ENCODE data around the gene SPATA32.
A peak's percentile ranks its signal among the peaks of the same experiment; 100 is the strongest.

SPATA32 gene

DNA sequence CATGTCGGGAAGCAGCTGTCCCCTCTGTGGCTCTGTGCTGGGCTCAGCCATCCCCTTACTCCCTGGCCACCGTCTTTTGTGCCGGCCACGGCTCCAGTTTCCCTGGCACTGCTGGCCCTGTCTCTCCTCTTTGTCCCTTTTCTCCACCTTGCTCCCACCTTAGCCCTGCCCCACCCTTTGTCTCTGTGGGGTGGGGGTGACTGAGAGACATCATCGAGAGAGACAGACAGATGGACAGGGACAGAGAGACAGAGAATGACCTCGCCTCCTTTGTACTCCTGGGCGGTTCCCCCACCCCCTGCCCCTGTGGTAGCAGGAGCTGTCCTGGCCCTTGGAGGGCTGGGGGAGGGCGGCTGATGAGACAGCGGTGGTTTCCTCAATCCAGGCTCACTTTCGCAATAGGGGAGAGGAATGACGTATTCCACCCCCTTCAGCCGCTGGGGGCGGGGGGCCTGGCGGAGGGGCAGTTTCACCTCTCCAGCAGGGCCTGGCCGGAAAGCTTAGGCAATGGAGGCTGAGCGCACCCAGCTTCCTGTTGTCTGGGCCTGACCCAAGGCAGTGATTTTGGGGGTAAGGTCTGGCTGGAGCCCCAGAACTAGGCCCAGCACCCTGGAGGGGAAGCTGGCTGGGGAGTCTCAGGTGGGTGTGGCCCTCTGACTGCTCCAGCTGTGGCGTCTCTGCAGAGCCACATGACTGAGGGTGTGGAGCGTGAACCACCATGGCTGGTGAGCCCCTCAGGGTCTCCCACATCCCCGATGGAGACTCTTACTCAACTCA, 32.9 kb downstream of the SPATA32 start:
- peak; percentile 71 for DNase-seq (ENCODE audit: low spot score)

DNA sequence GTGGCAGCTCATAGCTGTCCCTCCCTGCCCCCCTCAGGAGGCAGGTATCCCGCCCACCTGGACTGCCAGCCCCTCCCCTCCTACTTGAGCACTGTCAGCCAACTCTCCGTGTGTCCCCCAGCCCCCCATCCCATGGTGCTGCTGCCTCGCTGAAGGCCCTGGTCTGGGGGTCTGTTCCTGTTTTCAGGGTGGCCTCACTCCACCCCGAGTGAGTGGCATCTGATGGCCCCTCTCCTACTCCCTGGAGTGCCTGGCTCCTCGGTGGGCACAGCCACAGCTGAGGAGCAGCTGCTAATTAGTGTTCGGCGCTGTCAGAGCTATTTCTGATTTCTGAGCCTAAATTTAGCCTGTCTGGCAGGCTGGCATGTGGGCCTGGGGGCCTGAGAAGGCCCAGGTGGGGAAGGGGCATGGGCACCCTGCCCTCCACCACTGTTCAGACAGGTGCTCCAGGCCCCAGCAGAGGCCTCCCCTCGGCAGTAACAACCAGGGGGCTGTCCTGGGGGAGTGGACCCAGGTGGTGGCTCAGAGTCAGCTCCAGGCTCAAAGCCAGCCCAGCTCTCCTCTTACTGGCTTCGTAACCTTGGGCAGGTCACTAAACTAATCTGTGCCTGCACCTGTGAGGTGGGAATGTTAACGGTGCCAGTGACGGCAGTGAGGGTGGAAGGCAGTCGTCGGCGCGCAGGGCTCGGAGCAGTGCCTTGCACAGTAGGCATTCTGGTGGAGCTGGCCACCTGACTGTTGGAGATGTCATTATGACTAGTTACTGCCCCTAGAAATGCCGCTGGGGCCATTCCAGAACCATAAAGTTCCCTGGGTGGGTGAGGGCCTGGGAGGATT, 33.8 kb downstream of the SPATA32 start:
- DNase-seq (ENCODE audit: low spot score), result no peak

DNA sequence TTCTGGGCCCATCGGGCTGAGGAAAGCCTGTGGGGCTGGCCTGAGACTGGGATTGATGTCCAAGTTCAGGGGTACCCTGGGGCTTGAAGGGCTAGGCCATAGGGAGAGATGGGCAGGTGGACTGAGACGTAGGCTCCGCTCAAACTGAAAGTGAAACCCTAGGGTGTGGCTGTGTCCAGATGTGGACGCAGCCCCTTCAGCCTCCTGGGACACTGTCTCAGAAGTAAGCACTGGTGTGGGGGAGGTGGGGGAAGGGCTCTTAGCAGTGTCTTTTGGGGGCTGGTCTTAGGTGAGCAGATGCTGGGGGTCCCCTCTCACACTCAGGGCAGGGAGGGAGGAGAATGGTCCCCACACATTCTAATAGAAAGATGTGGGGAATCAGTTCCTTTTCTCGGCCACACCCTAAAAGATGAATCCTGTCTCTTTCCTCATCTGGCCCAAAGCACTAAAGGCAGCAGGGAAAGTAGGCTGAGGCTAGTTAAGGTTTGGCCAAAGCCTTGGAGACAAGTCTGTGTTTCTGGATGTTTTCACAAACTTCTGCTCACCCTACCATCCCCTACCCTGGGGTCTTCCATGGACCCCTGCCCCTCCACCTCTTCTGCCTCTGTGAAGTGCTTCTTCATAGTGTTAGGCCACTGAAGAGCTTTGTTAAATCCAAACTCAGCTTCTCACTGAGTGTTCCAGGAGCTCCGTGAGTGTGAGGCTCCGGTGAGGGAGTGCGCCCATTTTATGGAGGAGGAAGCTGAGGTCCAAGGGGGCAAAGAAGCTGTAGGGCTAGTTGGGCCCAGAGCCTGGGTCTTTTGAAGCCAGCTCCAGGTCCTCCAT, 34.6 kb downstream of the SPATA32 start:
- no peak for DNase-seq (ENCODE audit: low spot score)

- no peak for DNase-seq (ENCODE audit: low spot score)
Measured at GRCh38 chr17:45226576-45226975, 35.3 kb downstream of the SPATA32 start.

GRCh38 chr17:45225964-45226530, 35.8 kb downstream of the SPATA32 start:
- DNase-seq (ENCODE audit: low spot score), result no peak

DNA sequence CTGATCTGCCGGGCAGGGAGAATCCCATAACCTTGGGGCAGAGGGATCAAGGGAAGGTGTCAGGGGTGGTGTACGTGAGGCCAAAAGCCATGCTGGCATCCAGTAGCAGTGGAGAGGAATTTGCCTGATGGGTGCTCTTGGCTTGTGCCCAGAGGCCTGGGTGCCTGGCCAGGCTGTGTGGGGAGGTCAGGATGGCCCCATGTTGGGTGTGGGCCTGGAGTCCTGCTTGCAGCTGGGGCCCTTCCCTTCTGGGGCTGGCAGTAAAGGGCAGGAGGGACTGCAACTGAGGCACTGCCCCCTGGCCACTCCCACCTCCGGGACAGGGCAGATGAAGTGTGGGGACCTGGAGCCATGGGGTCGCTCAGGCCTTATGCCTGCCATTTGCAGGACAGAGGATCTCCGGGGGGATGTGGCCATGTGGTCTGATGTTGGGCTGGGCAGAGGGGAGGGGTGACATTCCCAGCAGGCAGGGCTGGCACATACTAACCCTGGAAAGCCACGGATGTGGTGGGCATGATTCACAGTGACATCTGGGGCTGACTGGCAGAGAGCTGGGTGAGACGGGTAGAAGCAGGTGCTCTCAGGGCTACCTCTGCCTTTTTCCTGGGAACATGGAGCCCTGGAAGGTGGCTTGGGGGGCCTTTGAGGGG, 36.7 kb downstream of the SPATA32 start:
- DNase-seq (ENCODE audit: low spot score), result no peak

GRCh38 chr17:45224671-45225050, 37.2 kb downstream of the SPATA32 start:
- no peak for DNase-seq (ENCODE audit: low spot score)

- DNase-seq (ENCODE audit: low spot score), result no peak
Measured at GRCh38 chr17:45223539-45224528, 38.1 kb downstream of the SPATA32 start.

- peak; percentile 36 for DNase-seq (ENCODE audit: low spot score)
Measured at GRCh38 chr17:45222996-45223538, 38.8 kb downstream of the SPATA32 start.

DNA sequence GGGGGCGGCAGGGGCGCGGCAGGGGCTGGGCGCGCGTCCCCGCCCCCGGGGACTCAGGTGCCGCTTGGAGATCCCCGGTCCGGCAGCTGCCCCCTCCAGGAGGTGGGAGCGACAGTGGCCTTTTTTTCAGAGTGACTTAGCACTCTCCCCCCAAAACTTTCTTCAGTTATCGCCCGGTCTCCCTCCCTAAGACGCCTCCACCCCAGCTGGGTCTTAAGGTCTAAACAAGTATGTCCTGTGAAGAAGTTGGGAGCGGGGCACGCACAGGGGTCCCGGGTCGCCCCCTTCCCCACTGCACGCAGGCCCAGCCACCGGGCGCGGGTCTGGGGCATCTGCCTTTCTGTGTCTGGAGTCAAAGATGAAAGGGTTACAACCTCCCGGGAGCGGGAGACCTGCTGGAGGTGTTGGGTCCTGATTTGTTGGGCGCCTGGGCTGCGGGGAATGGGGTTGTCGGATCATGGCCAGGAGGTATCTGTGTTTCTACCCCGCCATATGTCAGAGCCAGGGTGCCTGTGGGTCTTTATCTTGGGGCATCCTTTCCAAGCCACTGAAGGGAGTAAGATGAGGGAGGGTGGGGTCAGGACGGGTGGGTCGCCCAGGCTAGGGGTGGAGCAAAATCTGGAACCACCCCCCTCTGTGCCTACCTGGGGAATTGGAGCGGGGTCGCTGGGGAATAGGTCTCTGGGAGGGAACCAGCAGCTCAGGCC, 39.5 kb downstream of the SPATA32 start:
- DNase-seq (ENCODE audit: low spot score), result peak; percentile 11

GRCh38 chr17:45222014-45222288, 39.9 kb downstream of the SPATA32 start:
- no peak for DNase-seq (ENCODE audit: low spot score)

- DNase-seq (ENCODE audit: low spot score), result peak; percentile 36
Measured at GRCh38 chr17:45221081-45222013, 40.5 kb downstream of the SPATA32 start, which contains the start of gene FMNL1. FMNL1 (plus strand) TSS chr17:45221885; CDS start chr17:45222125, 240 bp downstream.

GRCh38 chr17:45220079-45220478, 41.8 kb downstream of the SPATA32 start:
- peak; percentile 3 for DNase-seq (ENCODE audit: low spot score)

- peak; percentile 83 for DNase-seq (ENCODE audit: low spot score)
Measured at GRCh38 chr17:45218895-45219661, 42.8 kb downstream of the SPATA32 start.

All from HuH-7.5 (cell line).